Kidney epithelial cell (primary cell): ENCODE measurements around the gene TAF1C. TPM values are rescaled to one million over a fixed set of nuclear protein-coding genes. Genes with fewer than 3 reads are reported as not detected.

Source experiments
- DNase-seq: peaks from one replicate; pipeline ENCODE4 v3.0.0-alpha.2; 2010; ENCODE audit warnings: low read depth
- H3K27me3 ChIP-seq: 2 replicates; pipeline ENCODE4 v1.6.0; 2011; ENCODE audit warnings: low read length; ENCODE audit not compliant: control insufficient read depth, insufficient read depth
- H3K36me3 ChIP-seq: 2 replicates; pipeline ENCODE4 v1.5.1; 2011; ENCODE audit warnings: low read length; ENCODE audit not compliant: control insufficient read depth, insufficient read depth
- H3K4me3 ChIP-seq: 2 replicates; pipeline ENCODE4 v1.5.1; 2011; ENCODE audit warnings: low read depth, mild to moderate bottlenecking, control low read depth, low read length
- CTCF ChIP-seq: IDR thresholded peaks from 2 replicates; pipeline ENCODE4 v1.5.1; 2011; ENCODE audit warnings: mild to moderate bottlenecking, moderate library complexity, low read length, control low read depth, inconsistent platforms; ENCODE audit not compliant: insufficient read depth, poor library complexity, severe bottlenecking
- total RNA-seq: library from RNA; depleted of rRNA; stranded (reverse); fragments of >200 nt; gene quantifications from 2 replicates; pipeline ENCODE4 v1.2.3, GENCODE V29; 2015

The TAF1C gene
- total RNA-seq, 1 donor from 2014 or later, result 23.9 TPM

DNA sequence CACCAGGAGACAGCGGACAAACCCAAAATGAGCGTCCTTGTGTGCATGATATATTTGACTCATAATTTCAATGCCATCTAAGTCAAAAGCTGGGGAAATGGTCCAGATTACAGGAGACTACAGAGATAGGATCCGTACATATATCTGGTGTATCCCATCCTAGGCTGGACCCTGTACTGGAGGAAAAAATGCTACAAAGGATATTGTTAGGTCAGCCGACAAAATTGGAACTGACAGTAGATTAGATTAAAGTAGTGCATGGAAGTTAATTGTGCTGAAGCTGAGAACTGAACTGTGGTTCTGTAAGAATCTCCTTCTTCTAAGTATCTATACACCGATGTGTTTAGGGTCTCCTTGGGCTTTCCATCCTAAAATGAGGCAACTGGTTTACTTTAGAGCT lies 28.7 kb upstream of the TAF1C start:
- no peaks in the 10 kb centered on the region for H3K36me3 ChIP-seq
- TF ChIP-seq CTCF, result no peak
- no peak for DNase-seq
- H3K27me3 ChIP-seq, result peaks cover 2% of the 10 kb centered on the region
- no peak overlapping the region for H3K4me3 ChIP-seq

- Histone ChIP-seq H3K36me3 (no peaks in the 10 kb centered on the region), H3K4me3 (no peak overlapping the region), H3K27me3 (peaks cover 2% of the 10 kb centered on the region)
- no peak for DNase-seq
- TF ChIP-seq CTCF, result no peak
Measured at GRCh38 chr16:84214451-84215066, 27.7 kb upstream of the TAF1C start.

GRCh38 chr16:84212631-84213030 lies 25.8 kb upstream of the TAF1C start:
- DNase-seq, result no peak
- TF ChIP-seq CTCF, result no peak
- H3K27me3 ChIP-seq, result peaks cover 2% of the 10 kb centered on the region
- H3K4me3 ChIP-seq, result no peak overlapping the region
- H3K36me3 ChIP-seq, result no peaks in the 10 kb centered on the region

DNA sequence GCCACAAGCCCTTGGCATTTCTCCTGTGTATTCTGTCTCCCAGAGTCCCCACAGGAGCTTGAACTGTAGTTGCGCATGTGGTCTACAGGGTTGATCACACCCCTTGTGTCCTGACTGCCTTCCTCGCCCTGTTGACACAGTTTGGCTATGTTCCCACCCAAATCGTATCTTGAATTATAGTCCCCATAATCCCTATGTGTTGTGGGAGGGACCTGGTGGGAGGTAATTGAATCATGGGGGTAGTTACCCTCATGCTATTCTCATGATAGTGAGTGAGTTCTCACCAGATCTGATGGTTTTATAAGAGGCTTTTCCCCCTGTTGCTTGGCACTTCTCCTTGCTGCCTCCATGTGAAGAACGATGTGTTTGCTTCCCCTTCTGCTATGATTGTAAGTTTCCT lies 25.3 kb upstream of the TAF1C start:
- DNase-seq, result no peak
- TF ChIP-seq CTCF, result no peak

GRCh38 chr16:84209989-84210388 lies 23.1 kb upstream of the TAF1C start:
- Histone ChIP-seq H3K27me3 (peaks cover 2% of the 10 kb centered on the region), H3K4me3 (no peak overlapping the region), H3K36me3 (no peaks in the 10 kb centered on the region)
- peak; percentile 4 for TF ChIP-seq CTCF
- no peak for DNase-seq

More for the DNA sequence above, 25.3 kb upstream of the TAF1C start:
- H3K27me3 ChIP-seq, result peaks cover 2% of the 10 kb centered on the region
- H3K36me3 ChIP-seq, result no peaks in the 10 kb centered on the region
- H3K4me3 ChIP-seq, result no peak overlapping the region

DNA sequence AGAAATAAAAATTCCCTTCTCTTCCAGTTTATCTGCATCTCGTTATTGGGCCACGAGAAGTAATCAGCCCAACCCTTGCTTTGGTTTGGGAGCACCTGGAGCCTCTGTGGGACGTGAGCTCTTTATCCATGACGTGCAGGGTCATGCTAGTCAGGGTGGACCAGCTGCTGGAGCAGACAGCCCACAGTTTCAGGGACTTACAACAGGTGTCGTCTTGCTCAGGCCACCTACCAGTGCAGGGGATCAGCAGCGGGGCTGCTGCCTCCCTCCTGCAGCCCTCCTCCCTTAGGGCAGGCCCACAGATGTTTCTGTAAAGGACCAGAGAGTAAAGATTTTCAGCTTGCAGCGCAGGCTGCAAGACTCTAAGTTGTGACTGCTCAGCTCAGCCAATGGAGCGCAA lies 21.0 kb upstream of the TAF1C start:
- H3K4me3 ChIP-seq, result no peak overlapping the region
- peaks cover 2% of the 10 kb centered on the region for H3K27me3 ChIP-seq
- no peak for DNase-seq
- no peak for TF ChIP-seq CTCF
- H3K36me3 ChIP-seq, result no peaks in the 10 kb centered on the region
